Osteoblast (primary cell): ENCODE data around the gene LRRC46. TPM values are rescaled to one million over a fixed set of nuclear protein-coding genes. Genes with fewer than 3 reads are reported as not detected.

Source experiments
- DNase-seq: peaks from one replicate; pipeline ENCODE4 v3.0.0; 2011; ENCODE audit warnings: low spot score, mixed read lengths; ENCODE audit not compliant: insufficient read length; ENCODE audit errors: missing footprints
- H2AFZ ChIP-seq: 2 replicates; pipeline ENCODE4 v1.6.0; 2011; ENCODE audit warnings: mild to moderate bottlenecking, low read length
- H3K27ac ChIP-seq: 2 replicates; pipeline ENCODE4 v1.5.1; 2011; ENCODE audit warnings: mild to moderate bottlenecking, low read depth, low read length, moderate library complexity
- H3K27me3 ChIP-seq: 2 replicates; pipeline ENCODE4 v1.6.0; 2012; ENCODE audit warnings: mild to moderate bottlenecking, control low read depth, inconsistent platforms, low read length, moderate library complexity; ENCODE audit not compliant: insufficient read depth
- H3K36me3 ChIP-seq: 2 replicates; pipeline ENCODE4 v1.5.1; 2011; ENCODE audit warnings: mild to moderate bottlenecking, low read length, control low read depth, moderate library complexity; ENCODE audit not compliant: insufficient read depth
- H3K4me1 ChIP-seq: 2 replicates; pipeline ENCODE4 v1.5.1; 2011; ENCODE audit warnings: mild to moderate bottlenecking, low read length, control low read depth, moderate library complexity; ENCODE audit not compliant: insufficient read depth
- H3K4me2 ChIP-seq: 2 replicates; pipeline ENCODE4 v1.6.0; 2011; ENCODE audit warnings: mild to moderate bottlenecking, low read length; ENCODE audit not compliant: insufficient read depth
- H3K4me3 ChIP-seq: fragments of 200-600 bp; sonication (generic); 3 replicates; pipeline ENCODE4 v1.5.1; 2012; ENCODE audit warnings: mild to moderate bottlenecking, low read length, inconsistent platforms; ENCODE audit not compliant: insufficient read depth
- H3K79me2 ChIP-seq: 2 replicates; pipeline ENCODE4 v1.6.0; 2012; ENCODE audit warnings: mild to moderate bottlenecking, low read length, control low read depth, inconsistent platforms; ENCODE audit not compliant: insufficient read depth
- H3K9me3 ChIP-seq: 2 replicates; pipeline ENCODE4 v1.5.1; 2011; ENCODE audit warnings: low read depth, low read length, control low read depth
- H4K20me1 ChIP-seq: 2 replicates; pipeline ENCODE4 v1.6.0; 2012; ENCODE audit warnings: mild to moderate bottlenecking, low read length, control low read depth; ENCODE audit not compliant: insufficient read depth
- total RNA-seq: library from RNA; depleted of rRNA; stranded (reverse); fragments of >200 nt; gene quantifications from 2 replicates; pipeline ENCODE4 v1.2.3, GENCODE V29; 2012
- TF ChIP-seq, protein P1 (sequence below): IDR thresholded peaks from 2 replicates; pipeline ENCODE4 v1.5.1; 2011; ENCODE audit warnings: mild to moderate bottlenecking, low read depth, low read length, moderate library complexity; ENCODE audit errors: extremely low read depth

The LRRC46 gene
- total RNA-seq, 1 donor, result not detected

DNA sequence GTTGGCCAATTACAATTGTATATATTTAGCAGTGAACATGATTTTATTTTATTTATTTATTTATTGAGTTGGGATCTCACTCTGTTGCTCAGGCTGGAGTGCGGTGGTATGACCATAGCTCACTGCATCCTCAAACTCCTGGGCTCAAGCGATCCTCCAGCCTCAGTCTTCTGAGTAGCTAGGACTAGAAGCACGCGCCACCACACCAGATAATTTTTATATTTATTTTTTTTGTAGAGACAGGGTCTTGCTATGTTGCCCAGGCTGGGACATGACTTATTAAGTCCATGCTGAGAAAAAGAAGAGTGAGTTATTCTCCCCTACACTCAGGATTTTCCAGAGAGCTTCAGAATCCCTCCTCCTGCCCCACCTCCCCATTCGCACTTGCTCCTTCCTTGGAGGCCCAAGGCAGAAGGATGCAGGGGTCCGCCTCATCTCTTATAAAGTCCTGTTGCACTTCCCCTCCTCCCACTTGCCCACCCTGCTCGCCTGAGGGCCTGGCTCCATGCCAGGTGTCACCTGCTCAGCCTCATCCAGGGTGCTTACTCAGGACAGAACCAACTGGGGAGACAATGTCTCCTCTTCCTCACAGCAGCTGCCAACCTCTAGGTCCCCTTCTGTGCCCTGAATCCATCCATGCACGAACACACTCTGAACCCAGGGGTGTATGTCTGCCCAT lies 48.4 kb downstream of the LRRC46 start:
- H3K79me2 ChIP-seq, result no peaks in the 10 kb centered on the region
- no peak overlapping the region for H3K4me2 ChIP-seq
- no peak overlapping the region for H3K27ac ChIP-seq
- H2AFZ ChIP-seq, result no peak overlapping the region
- no peaks in the 10 kb centered on the region for H3K36me3 ChIP-seq
- H3K4me3 ChIP-seq, result no peak overlapping the region
- no peak for DNase-seq
- no peaks in the 10 kb centered on the region for H4K20me1 ChIP-seq
- TF ChIP-seq, protein P1, sequence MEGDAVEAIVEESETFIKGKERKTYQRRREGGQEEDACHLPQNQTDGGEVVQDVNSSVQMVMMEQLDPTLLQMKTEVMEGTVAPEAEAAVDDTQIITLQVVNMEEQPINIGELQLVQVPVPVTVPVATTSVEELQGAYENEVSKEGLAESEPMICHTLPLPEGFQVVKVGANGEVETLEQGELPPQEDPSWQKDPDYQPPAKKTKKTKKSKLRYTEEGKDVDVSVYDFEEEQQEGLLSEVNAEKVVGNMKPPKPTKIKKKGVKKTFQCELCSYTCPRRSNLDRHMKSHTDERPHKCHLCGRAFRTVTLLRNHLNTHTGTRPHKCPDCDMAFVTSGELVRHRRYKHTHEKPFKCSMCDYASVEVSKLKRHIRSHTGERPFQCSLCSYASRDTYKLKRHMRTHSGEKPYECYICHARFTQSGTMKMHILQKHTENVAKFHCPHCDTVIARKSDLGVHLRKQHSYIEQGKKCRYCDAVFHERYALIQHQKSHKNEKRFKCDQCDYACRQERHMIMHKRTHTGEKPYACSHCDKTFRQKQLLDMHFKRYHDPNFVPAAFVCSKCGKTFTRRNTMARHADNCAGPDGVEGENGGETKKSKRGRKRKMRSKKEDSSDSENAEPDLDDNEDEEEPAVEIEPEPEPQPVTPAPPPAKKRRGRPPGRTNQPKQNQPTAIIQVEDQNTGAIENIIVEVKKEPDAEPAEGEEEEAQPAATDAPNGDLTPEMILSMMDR, result no peak
- no peaks in the 10 kb centered on the region for H3K27me3 ChIP-seq
- H3K4me1 ChIP-seq, result peaks cover 38% of the 10 kb centered on the region
- H3K9me3 ChIP-seq, result no peaks in the 10 kb centered on the region

DNA sequence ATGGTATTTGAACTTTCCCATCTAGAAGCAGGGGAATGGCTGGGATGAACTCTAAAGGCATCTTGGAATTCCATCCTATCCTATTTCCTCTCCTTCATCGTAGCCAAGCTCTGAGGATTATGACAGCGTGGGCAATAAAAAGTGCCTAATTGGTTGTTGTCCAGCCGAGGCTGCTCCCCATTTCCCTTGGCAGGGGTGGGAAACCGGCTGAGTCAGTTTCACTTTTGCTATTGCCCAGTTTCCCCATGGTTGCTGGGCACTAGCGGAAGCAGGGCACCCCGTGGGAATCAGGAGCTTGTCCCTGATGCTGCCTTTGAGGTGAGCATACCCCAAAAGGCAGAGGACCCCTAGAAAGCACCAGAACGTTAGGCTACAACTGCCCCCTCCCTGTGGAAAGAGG lies 50.8 kb downstream of the LRRC46 start:
- Histone ChIP-seq H3K27ac (peak overlapping the region; percentile 81), H3K36me3 (no peaks in the 10 kb centered on the region), H3K4me2 (peak overlapping the region; percentile 85), H2AFZ (peak overlapping the region; percentile 96), H3K4me1 (peaks cover 32% of the 10 kb centered on the region), H3K4me3 (peak overlapping the region; percentile 67), H3K79me2 (no peaks in the 10 kb centered on the region), H4K20me1 (no peaks in the 10 kb centered on the region), H3K27me3 (no peaks in the 10 kb centered on the region), H3K9me3 (no peaks in the 10 kb centered on the region)
- peak; percentile 94 for DNase-seq
- TF ChIP-seq, protein P1, result no peak

DNA sequence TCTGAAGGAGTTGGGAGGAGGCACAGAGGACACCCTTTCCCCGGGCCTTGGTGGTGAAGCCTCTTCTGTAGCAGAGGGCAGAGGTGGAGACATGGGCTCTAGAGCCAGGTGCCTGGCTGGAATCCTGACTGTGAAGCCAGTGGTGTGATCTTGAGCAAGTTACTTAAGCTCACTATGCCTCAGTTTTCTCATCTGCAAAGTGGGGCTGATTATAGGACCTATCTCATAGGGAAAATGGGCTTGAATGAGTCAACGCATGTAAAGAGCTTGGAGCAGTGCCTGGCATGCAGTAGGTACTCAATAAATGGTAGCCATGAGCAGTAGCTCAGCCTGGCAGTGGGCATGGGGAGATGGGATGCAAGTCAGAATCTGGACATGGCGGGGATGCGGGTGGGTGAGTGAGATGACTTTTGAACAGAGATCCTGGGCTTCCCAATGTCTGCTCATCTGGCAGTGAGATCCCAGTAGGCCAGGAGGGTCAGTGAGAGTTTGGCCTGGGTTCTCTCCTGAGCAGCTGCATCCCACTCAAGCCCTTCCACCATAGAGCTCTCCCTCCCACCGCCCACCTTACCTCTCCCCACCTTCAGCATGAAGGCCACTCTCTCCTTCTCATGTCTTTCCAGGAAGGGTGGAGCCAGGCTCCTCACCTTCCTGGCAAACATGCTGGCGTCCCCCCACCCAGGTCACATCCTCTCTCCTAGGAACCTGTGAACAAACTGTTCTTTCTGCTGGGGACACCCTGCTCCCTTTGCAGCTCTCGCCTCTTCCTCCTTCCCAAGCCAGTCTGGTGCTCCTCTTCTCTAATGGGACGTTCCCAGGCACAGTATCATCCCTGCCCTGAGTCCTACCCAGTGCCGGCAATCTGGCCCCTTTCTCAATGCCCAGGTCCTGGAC lies 51.5 kb downstream of the LRRC46 start:
- TF ChIP-seq, protein P1, result no peak
- peaks cover 29% of the 10 kb centered on the region for H3K4me1 ChIP-seq
- H3K4me2 ChIP-seq, result peak overlapping the region; percentile 85
- H3K36me3 ChIP-seq, result no peaks in the 10 kb centered on the region
- no peaks in the 10 kb centered on the region for H3K27me3 ChIP-seq
- no peaks in the 10 kb centered on the region for H3K79me2 ChIP-seq
- no peaks in the 10 kb centered on the region for H4K20me1 ChIP-seq
- H3K9me3 ChIP-seq, result no peaks in the 10 kb centered on the region
- no peak for DNase-seq
- H3K4me3 ChIP-seq, result peak overlapping the region; percentile 67
- H2AFZ ChIP-seq, result peak overlapping the region; percentile 96
- peak overlapping the region; percentile 81 for H3K27ac ChIP-seq
